Measurements from ENCODE around the gene WFS1. TPM values are rescaled to one million over a fixed set of nuclear protein-coding genes. Genes with fewer than 3 reads are reported as not detected.
A peak's percentile ranks its signal among the peaks of the same experiment; 100 is the strongest.

Gene WFS1
- total RNA-seq, 1 experiment from 2014 or later: 21.5 TPM

DNA sequence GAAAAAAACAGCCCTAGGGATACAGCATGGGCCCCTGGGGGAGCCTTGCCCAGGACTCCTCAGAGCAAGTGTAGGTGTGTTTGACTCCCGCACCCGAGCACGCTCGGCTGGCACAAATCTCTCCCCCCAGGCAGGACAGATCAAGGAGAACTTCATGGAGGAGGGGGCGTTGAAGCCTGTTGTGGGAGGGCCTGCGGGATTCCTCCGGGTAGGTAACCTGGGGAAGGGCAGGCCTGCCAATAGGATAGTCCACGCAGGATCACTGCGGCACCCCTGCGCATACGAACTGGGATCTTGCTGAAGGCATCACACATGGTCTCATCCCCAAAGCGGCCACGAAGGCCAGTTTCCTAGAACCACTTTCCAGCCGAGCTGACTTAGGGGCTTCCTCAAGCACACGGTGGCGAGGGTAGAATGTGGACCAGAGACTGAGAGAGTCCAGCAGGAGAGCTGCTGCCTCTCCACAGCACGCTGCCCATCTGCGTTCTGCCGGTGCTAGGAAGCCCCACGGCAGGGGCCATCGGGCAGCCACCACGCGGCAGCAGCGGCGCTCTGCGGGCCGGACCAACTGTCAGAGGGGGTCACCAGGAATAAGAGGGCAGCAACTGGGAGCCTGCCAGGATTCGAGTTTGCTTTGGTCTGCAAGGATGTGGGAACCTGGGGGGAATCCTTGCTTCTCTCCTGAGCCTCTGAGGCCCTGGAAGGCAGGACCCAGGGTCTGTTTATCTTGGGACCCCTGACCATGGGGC, 56.8 kb downstream of the WFS1 start (continued):
- TF ChIP-seq, protein P1, sequence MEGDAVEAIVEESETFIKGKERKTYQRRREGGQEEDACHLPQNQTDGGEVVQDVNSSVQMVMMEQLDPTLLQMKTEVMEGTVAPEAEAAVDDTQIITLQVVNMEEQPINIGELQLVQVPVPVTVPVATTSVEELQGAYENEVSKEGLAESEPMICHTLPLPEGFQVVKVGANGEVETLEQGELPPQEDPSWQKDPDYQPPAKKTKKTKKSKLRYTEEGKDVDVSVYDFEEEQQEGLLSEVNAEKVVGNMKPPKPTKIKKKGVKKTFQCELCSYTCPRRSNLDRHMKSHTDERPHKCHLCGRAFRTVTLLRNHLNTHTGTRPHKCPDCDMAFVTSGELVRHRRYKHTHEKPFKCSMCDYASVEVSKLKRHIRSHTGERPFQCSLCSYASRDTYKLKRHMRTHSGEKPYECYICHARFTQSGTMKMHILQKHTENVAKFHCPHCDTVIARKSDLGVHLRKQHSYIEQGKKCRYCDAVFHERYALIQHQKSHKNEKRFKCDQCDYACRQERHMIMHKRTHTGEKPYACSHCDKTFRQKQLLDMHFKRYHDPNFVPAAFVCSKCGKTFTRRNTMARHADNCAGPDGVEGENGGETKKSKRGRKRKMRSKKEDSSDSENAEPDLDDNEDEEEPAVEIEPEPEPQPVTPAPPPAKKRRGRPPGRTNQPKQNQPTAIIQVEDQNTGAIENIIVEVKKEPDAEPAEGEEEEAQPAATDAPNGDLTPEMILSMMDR (IDR thresholded peaks at IDR 0.05 in 2 of 3, conservative IDR thresholded peaks at IDR 0.05 in 1 of 3; ENCODE audit: borderline replicate concordance in 1 of 3, insufficient read depth in 1 of 3, low read depth in 2 of 3, low read length in 2 of 3): no peak
- TF ChIP-seq, protein P2, sequence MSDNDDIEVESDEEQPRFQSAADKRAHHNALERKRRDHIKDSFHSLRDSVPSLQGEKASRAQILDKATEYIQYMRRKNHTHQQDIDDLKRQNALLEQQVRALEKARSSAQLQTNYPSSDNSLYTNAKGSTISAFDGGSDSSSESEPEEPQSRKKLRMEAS (IDR thresholded peaks at IDR 0.05): no peak

DNA sequence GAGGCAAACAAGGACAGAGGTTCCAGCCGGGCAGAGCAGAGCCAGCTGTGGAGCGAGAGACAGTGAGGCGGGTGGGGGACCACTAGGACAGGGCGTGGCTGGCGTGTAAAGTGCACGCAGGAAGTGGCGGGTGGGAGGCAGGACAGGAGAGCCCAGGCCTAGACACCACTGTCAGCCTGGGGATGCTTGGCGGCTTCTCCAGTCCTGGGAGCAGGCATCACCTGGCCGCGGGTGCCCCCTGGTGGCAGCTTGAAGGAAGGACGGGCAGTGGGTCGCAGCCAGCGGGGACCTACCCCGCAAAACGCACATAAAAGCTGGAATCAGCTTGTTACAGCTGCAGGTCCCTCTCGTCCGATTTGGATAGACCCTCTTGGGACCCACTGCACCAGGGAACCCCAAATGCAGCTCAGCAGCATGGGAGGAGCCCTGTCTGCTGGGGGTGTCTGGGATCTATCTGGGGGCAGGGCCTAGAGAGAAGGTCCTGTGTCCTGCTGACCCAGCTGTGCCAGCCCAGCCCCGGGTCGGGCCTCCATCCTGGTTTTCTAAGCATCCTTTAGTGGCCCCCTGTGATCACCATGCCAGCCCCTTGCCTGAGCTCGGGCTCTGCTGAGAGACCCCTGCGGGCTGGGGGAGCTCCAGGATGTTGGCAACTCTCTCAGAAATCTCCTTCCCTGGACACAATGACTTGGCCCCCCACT, 57.7 kb downstream of the WFS1 start:
- H3K79me2 ChIP-seq (ENCODE audit: insufficient read depth, low read length): no peaks in the 10 kb centered on the region
- no peak overlapping the region for H3K9ac ChIP-seq (ENCODE audit: low read length)
- ATAC-seq (peak; percentile 84), DNase-seq (ENCODE audit: low read depth, low spot score) (peak; percentile 48)
- no TSS peak for BruUV-seq (replicated peaks)
- CTCF ChIA-PET: interaction anchor here (0.6 to 12.2 kb wide), 10 partner anchors 16 to 330 kb away, joined by 3 to 201 read pairs (median 6); no protein-coding TSS in a partner anchor
- H3K4me1 ChIP-seq (ENCODE audit: control insufficient read depth in 1 of 2, insufficient read depth in 2 of 2, low read length in 2 of 2): peaks cover 8 to 16% of the 10 kb centered on the region in 2 experiments
- H3K4me3 ChIP-seq (replicated peaks in 1 of 2; ENCODE audit: low read depth in 1 of 2, low read length in 2 of 2): no peak overlapping the region
- no peaks in the 10 kb centered on the region for H4K20me1 ChIP-seq (ENCODE audit: insufficient read depth)
- RAD21 ChIA-PET (ENCODE audit: low non-redundant PET in 1 of 2, low total read pairs in 2 of 2, uncharacterized antibody in 2 of 2, unreplicated experiment in 2 of 2): interaction anchor here (0.6 to 2.4 kb wide), 9 partner anchors 44 to 196 kb away, joined by 3 to 26 read pairs (median 6); partner anchors contain the start of gene WFS1 (in 1 of the 2)
- POLR2A ChIA-PET: no interaction called here
- H3K9me2 ChIP-seq (ENCODE audit: insufficient read depth): no peaks in the 10 kb centered on the region
- H3K27ac ChIP-seq (ENCODE audit: low read depth, low read length): no peak overlapping the region
- no peak overlapping the region for H2AFZ ChIP-seq (ENCODE audit: low read depth, low read length, poor library complexity, severe bottlenecking)
- intact Hi-C loops (cut with micrococcal nuclease): loop anchor here (1.0 to 5.0 kb wide), 4 partner anchors 63 to 329 kb away; no protein-coding TSS in a partner anchor
- no peak for TF ChIP-seq ZNF274 (IDR thresholded peaks at IDR 0.05; ENCODE audit: low read depth, low read length)
- no peak for TF ChIP-seq ZFX (IDR thresholded peaks at IDR 0.05)
- peak; percentile 96 for TF ChIP-seq RAD21 (IDR thresholded peaks at IDR 0.05; ENCODE audit: low read depth)
- TF ChIP-seq SP1 (IDR thresholded peaks at IDR 0.05; ENCODE audit: low read depth): no peak
- no peak for TF ChIP-seq CEBPB (IDR thresholded peaks at IDR 0.05; ENCODE audit: low read depth)
- TF ChIP-seq YY1 (IDR thresholded peaks at IDR 0.05; ENCODE audit: extremely low read depth, insufficient replicate concordance, low read depth, low read length): peak; percentile 51
- no peak for TF ChIP-seq EGR1 (IDR thresholded peaks at IDR 0.05; ENCODE audit: low read depth)
- TF ChIP-seq POLR2A (IDR thresholded peaks at IDR 0.05; ENCODE audit: borderline replicate concordance, extremely low read depth, insufficient read depth, insufficient read length): no peak
- no peak for TF ChIP-seq FOSL1 (IDR thresholded peaks at IDR 0.05; ENCODE audit: low read depth)
- TF ChIP-seq, protein P1 (IDR thresholded peaks at IDR 0.05 in 2 of 3, conservative IDR thresholded peaks at IDR 0.05 in 1 of 3; ENCODE audit: borderline replicate concordance in 1 of 3, insufficient read depth in 1 of 3, low read depth in 2 of 3, low read length in 2 of 3): peak; percentile 87 to 90 (median 87)
- TF ChIP-seq CBX3 (IDR thresholded peaks at IDR 0.05; ENCODE audit: low read depth): no peak
- no peak for TF ChIP-seq SIN3A (IDR thresholded peaks at IDR 0.05; ENCODE audit: low read depth)
- 0 out of 2 replicates have a peak overlapping the region, but pooled peaks have one; percentile 5 for H3K4me2 ChIP-seq (ENCODE audit: low read length)
- no peaks in the 10 kb centered on the region for H3K27me3 ChIP-seq (ENCODE audit: insufficient read depth, low read length)
- no peaks in the 10 kb centered on the region for H3K36me3 ChIP-seq (ENCODE audit: control insufficient read depth in 1 of 2, insufficient read depth in 2 of 2, low read length in 2 of 2)
- H3K9me3 ChIP-seq (ENCODE audit: control insufficient read depth in 1 of 2, insufficient read depth in 1 of 2, low read depth in 1 of 2, low read length in 2 of 2): no peaks in the 10 kb centered on the region

Data from HCT116 (cell line).